Measurements from ENCODE around the gene SUN3. TPM values are rescaled to one million over a fixed set of nuclear protein-coding genes. Genes with fewer than 3 reads are reported as not detected.
A peak's percentile ranks its signal among the peaks of the same experiment; 100 is the strongest.

Gene SUN3
- total RNA-seq, 2 experiments from 2014 or later: not detected

GRCh38 chr7:47941136-47941844 is 87.6 kb downstream of the SUN3 start:
- H3K27ac Mint-ChIP-seq: no peak overlapping the region
- no peaks in the 10 kb centered on the region for H3K27me3 Mint-ChIP-seq
- no peaks in the 10 kb centered on the region for H3K9me3 Mint-ChIP-seq
- intact Hi-C loops (cut with micrococcal nuclease): no loop called here
- no peaks in the 10 kb centered on the region for H3K36me3 Mint-ChIP-seq
- peaks cover 19% of the 10 kb centered on the region for H3K4me1 Mint-ChIP-seq (ENCODE audit: low read depth)
- ChIA-PET POLR2A (no interaction called here), CTCF (interaction anchor here (1.2 kb wide), 1 partner anchor 169 kb away, joined by 3 read pairs; no protein-coding TSS in a partner anchor)
- DNase-seq: no peak
- H3K4me3 Mint-ChIP-seq: no peak overlapping the region

- Mint-ChIP-seq H3K36me3 (no peaks in the 10 kb centered on the region), H3K9me3 (no peaks in the 10 kb centered on the region), H3K4me3 (no peak overlapping the region), H3K4me1 (ENCODE audit: low read depth) (peaks cover 19% of the 10 kb centered on the region), H3K27me3 (no peaks in the 10 kb centered on the region), H3K27ac (no peak overlapping the region)
- POLR2A ChIA-PET: interaction anchor here (0.6 kb wide), 1 partner anchor 204 kb away, joined by 3 read pairs; no protein-coding TSS in a partner anchor
- no peak for DNase-seq
- intact Hi-C loops (cut with micrococcal nuclease): no loop called here
- CTCF ChIA-PET: interaction anchor here (1.2 to 2.5 kb wide), 3 partner anchors 28 to 170 kb away, joined by 3 to 11 read pairs (median 4); no protein-coding TSS in a partner anchor
Observed at GRCh38 chr7:47940088-47941013, 88.6 kb downstream of the SUN3 start.

DNA sequence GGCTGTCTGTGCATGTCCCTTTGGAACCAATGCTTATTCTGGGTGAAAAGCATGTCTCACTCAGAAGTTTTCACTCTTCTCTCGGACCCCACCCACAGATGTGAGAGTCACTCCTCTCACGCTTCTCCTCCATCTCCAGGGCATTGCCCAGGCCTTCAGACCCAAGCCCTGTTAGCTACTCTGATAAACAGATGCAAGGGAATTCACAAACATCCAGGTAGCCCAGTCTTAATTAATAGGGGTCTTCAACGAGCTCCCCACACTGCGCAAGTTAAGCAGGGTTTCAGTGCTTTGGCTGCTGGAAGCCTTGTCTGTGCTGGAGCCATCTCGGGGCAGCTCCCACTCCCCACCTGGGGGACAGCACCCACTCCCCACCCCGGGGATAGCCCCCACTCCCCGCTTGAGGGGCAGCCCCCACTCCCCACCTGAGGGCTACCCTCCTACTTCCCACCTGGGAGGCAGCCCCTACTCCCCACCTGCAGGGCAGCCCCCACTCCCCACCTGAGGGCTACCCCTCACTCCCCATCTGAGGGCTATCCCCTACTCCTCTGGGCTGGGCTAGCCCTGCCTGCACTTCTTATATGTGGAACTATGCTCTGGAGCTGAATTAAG is 89.4 kb downstream of the SUN3 start:
- ChIA-PET POLR2A (interaction anchor here (0.6 kb wide), 1 partner anchor 205 kb away, joined by 3 read pairs; no protein-coding TSS in a partner anchor), CTCF (interaction anchor here (1.0 to 2.5 kb wide), 4 partner anchors 29 to 216 kb away, joined by 3 to 11 read pairs (median 4); no protein-coding TSS in a partner anchor)
- Mint-ChIP-seq H3K9me3 (no peaks in the 10 kb centered on the region), H3K27ac (no peak overlapping the region), H3K4me1 (ENCODE audit: low read depth) (peaks cover 19% of the 10 kb centered on the region), H3K4me3 (no peak overlapping the region), H3K36me3 (no peaks in the 10 kb centered on the region), H3K27me3 (no peaks in the 10 kb centered on the region)
- intact Hi-C loops (cut with micrococcal nuclease): loop anchor here (5.0 kb wide), 1 partner anchor 38 kb away; the partner anchor contains the start of gene HUS1
- no peak for DNase-seq

DNA sequence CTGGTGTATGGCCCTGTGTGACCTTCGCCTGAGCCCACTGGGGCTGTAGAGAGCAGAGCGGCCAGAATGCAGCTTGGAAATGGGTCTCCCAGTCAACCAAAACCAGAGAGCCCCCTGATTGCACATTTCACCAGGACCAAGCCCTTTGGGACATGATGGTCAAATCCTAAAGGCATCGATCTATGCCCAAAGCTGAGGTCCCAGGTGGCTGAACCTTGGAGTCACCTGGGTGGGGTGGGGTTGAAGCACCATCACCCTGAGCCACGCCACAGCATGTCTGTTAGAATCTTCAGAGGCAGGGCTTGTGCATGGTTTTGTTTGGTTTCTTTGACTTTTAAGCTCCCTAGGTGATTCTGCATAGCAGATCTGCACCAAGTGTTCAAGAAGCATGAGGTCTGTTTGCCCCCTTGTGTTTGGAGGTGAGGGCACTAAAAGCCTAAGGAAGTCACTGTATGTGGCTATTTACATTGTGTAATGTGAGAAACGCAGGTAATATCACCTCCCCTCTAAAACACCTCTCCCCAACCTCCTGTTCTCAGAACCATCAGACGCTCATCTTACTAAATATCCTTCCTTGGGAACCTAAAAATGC is 90.2 kb downstream of the SUN3 start:
- POLR2A ChIA-PET: no interaction called here
- CTCF ChIA-PET: interaction anchor here (1.0 to 2.5 kb wide), 5 partner anchors 13 to 217 kb away, joined by 3 to 11 read pairs (median 4); no protein-coding TSS in a partner anchor
- Mint-ChIP-seq H3K9me3 (no peaks in the 10 kb centered on the region), H3K36me3 (no peaks in the 10 kb centered on the region), H3K4me3 (no peak overlapping the region), H3K4me1 (ENCODE audit: low read depth) (peaks cover 19% of the 10 kb centered on the region), H3K27ac (no peak overlapping the region), H3K27me3 (no peaks in the 10 kb centered on the region)
- intact Hi-C loops (cut with micrococcal nuclease): loop anchor here (5.0 kb wide), 1 partner anchor 39 kb away; the partner anchor contains the start of gene HUS1
- DNase-seq: no peak

DNA sequence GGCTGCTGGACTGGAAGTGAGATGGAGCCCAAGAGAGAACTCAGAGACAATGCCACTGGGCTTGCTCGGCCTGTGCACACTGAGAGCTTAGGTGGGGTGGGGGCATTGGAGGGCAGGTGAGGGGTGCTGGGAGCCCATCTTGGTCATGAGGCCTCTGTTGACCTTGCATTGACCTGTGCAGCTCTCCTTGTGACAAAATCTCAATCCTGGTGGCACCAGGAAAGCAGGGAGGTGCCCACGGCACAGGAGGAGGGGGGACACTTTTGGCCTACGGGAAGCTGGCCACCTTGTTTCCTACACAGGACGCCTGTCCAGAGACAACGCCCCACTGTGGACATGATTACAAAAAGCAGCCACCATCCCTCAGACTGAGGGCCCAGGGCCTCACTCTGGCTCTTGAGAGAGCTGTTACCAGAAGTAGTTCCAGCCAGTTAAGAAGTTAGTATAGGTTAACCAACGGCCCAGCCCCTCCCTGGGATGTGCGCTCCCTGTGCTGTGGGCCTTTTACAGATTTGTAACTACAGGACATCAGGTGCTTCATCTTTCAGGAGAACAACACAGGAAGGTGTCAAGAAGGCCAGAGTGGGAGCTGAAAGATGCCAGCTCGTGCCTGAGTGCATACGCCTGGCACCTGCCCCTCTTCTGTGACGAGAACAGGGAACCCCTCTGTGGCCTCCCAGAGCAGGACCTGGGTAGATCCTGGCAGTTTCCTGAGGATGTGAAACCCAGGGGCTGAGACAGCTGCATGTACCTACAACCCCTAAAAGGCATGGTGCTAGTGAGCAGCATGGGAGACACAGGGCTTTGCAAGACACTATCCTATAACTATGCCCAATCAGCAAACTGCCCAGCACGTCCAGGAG is 91.0 kb downstream of the SUN3 start:
- POLR2A ChIA-PET: no interaction called here
- intact Hi-C loops (cut with micrococcal nuclease): loop anchor here (2.0 to 5.0 kb wide), 2 partner anchors 39 to 53 kb away; partner anchors contain the start of gene HUS1
- no peaks in the 10 kb centered on the region for H3K27me3 Mint-ChIP-seq

More for the DNA sequence above, 91.0 kb downstream of the SUN3 start:
- peaks cover 19% of the 10 kb centered on the region for H3K4me1 Mint-ChIP-seq (ENCODE audit: low read depth)
- H3K9me3 Mint-ChIP-seq: no peaks in the 10 kb centered on the region
- peak overlapping the region; percentile 75 for H3K27ac Mint-ChIP-seq
- H3K36me3 Mint-ChIP-seq: no peaks in the 10 kb centered on the region
- CTCF ChIA-PET: interaction anchor here (1.0 to 4.5 kb wide), 5 partner anchors 7 to 172 kb away, joined by 3 to 19 read pairs (median 5); no protein-coding TSS in a partner anchor
- peak overlapping the region; percentile 1 for H3K4me3 Mint-ChIP-seq
- DNase-seq: peak; percentile 28

Other genes starting within 250 kb of the SUN3 start
- gene PKD1L1, start 80.6 kb downstream of the SUN3 start, total RNA-seq: under 1 TPM; 0.17 to 0.19 TPM
- 10 to 100 TPM; 38.6 to 38.9 TPM for gene HUS1, start 49.5 kb downstream of the SUN3 start, total RNA-seq
- under 1 TPM; 0.71 to 0.90 TPM for gene C7orf57, start 6.4 kb upstream of the SUN3 start, total RNA-seq
- gene UPP1, start 60.2 kb upstream of the SUN3 start, total RNA-seq: 100 to 1,000 TPM; 115 to 121 TPM
- not detected for gene ABCA13, start 142.4 kb upstream of the SUN3 start, total RNA-seq